CD4-positive, CD25-positive, alpha-beta regulatory T cell (primary cell): ENCODE measurements around the gene LRRC59. TPM values are rescaled to one million over a fixed set of nuclear protein-coding genes. Genes with fewer than 3 reads are reported as not detected.

Source experiments
- ATAC-seq, 2 donors: fragments of 150-1000 bp; cut with Tn5 transposase; one replicate each; pipeline ENCODE4 v1.10.0; 2021; ENCODE audit warnings: low read depth in 2 of 2, moderate number of reproducible peaks in 2 of 2, moderate library complexity in 1 of 2
- DNase-seq, 3 donors: peaks; one replicate each; pipeline versions ENCODE4 v3.0.0 to v3.0.0-alpha.2; 2012 to 2022; ENCODE audit warnings: mixed read lengths in 1 of 3
- H3K27ac ChIP-seq: one replicate; pipeline ENCODE4 v1.7.0; 2013; ENCODE audit warnings: mild to moderate bottlenecking, low read length; ENCODE audit not compliant: insufficient read depth, poor library complexity, severe bottlenecking
- H3K27me3 ChIP-seq: one replicate; pipeline ENCODE4 v1.7.0; 2013; ENCODE audit warnings: low read length; ENCODE audit not compliant: control insufficient read depth, insufficient read depth
- H3K36me3 ChIP-seq: one replicate; pipeline ENCODE4 v1.7.0; 2013; ENCODE audit warnings: mild to moderate bottlenecking, low read length, moderate library complexity; ENCODE audit not compliant: control insufficient read depth, insufficient read depth
- H3K4me1 ChIP-seq: 2 replicates; pipeline ENCODE4 v1.7.0; 2013; ENCODE audit warnings: mild to moderate bottlenecking, low read length; ENCODE audit not compliant: insufficient read depth, control insufficient read depth, poor library complexity, severe bottlenecking
- H3K4me3 ChIP-seq: one replicate; pipeline ENCODE4 v1.7.0; 2013; ENCODE audit warnings: low read depth, mild to moderate bottlenecking, low read length, moderate library complexity
- H3K9me3 ChIP-seq, 2 experiments: 1 replicate in 1 of 2; 2 replicates in 1 of 2; pipeline ENCODE4 v1.7.0; 2013; ENCODE audit warnings: low read length in 2 of 2, mild to moderate bottlenecking in 1 of 2, moderate library complexity in 1 of 2; ENCODE audit not compliant: control insufficient read depth in 2 of 2
- H3K27ac Mint-ChIP-seq, 3 donors: one replicate each; pipeline ENCODE4 v1.8.0; 2020 to 2022; ENCODE audit warnings: mild to moderate bottlenecking in 3 of 3, mixed read lengths in 3 of 3, moderate library complexity in 2 of 3
- H3K27me3 Mint-ChIP-seq: one replicate; pipeline ENCODE4 v1.8.0; 2022; ENCODE audit warnings: mild to moderate bottlenecking, mixed read lengths
- H3K36me3 Mint-ChIP-seq: one replicate; pipeline ENCODE4 v1.8.0; 2020; ENCODE audit warnings: mixed read lengths
- H3K4me1 Mint-ChIP-seq, 4 donors: one replicate each; pipeline ENCODE4 v1.8.0; 2020 to 2022; ENCODE audit warnings: mixed read lengths in 4 of 4, mild to moderate bottlenecking in 1 of 4
- H3K4me3 Mint-ChIP-seq, 4 donors: one replicate each; pipeline ENCODE4 v1.8.0; 2020 to 2022; ENCODE audit warnings: mild to moderate bottlenecking in 4 of 4, mixed read lengths in 4 of 4, moderate library complexity in 3 of 4
- H3K9me3 Mint-ChIP-seq, 7 donors: one replicate each; pipeline ENCODE4 v1.8.0; 2020 to 2022; ENCODE audit warnings: mixed read lengths in 7 of 7, mild to moderate bottlenecking in 3 of 7, moderate library complexity in 2 of 7
- polyA plus RNA-seq, 4 donors: library from polyadenylated mRNA; unstranded; fragments of 300-500 nt; fragmentation: Illumina TruSeq; gene quantifications; one replicate each; pipeline ENCODE4 v1.2.3, GENCODE V29; 2021
- total RNA-seq: library from RNA; stranded (reverse); gene quantifications from one replicate; pipeline ENCODE4 v1.2.3, GENCODE V29; 2022

Gene LRRC59
- total and polyA plus RNA-seq, 5 donors from 2014 or later, result 17.2 to 49.9 (median 21.2) TPM

DNA sequence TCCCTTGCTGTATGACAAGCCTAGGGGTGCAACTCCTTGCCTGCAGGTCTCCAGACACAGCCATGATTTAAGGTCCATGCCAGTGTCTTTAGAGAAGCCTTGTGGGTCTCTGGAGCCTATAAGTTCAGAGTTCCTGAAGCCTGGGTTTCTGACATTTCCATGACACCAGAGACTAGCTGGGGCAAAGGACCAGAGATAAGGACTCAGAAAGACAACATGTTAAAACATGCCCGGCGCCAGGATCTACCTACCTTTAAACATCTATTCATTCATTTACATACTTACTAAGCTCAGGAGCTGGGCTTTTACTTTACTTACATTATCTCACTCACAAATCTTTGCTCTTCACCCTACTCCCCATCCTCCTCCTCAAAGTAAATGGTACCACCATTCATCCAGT lies 25.8 kb downstream of the LRRC59 start:
- DNase-seq, result no peak
- H3K4me1 ChIP-seq, result peaks cover 21% of the 10 kb centered on the region
- H3K27me3 Mint-ChIP-seq, result no peaks in the 10 kb centered on the region
- H3K27ac ChIP-seq, result no peak overlapping the region
- peaks cover 37% of the 10 kb centered on the region for H3K36me3 Mint-ChIP-seq
- H3K27ac Mint-ChIP-seq, result peak overlapping the region in 2 of 3 donors; percentile 52 to 72
- no peaks in the 10 kb centered on the region for H3K9me3 ChIP-seq
- H3K27me3 ChIP-seq, result no peaks in the 10 kb centered on the region
- peaks cover 39% of the 10 kb centered on the region for H3K36me3 ChIP-seq
- peaks cover 14 to 32% (median 23%) of the 10 kb centered on the region in 4 donors for H3K4me1 Mint-ChIP-seq
- H3K4me3 Mint-ChIP-seq, result peak overlapping the region; percentile 92 to 100 (median 96)
- peak overlapping the region; percentile 1 for H3K4me3 ChIP-seq
- ATAC-seq, result no peak
- H3K9me3 Mint-ChIP-seq, result no peaks in the 10 kb centered on the region

DNA sequence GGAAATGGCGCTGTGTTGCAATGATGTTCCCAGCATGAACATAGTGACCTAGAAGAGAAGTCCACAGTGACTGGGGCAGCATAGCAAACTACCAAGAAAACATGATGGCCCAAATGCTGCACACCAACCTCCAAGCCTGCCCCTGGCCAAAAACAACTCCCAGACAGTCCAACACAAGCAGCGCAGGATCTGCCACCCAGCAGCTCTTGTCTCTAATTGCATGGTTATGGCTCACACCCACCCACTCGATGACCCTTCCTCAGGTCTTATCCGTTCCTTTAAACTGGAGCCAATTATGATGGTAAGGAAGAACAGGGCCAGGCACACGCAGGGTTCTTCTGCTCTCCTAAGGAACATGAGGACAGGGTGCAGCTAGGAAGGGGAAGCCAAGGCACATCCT lies 27.3 kb downstream of the LRRC59 start:
- Mint-ChIP-seq H3K4me3 (peak overlapping the region in 2 of 4 donors; percentile 27 to 59), H3K36me3 (peaks cover 43% of the 10 kb centered on the region), H3K4me1 (peaks cover 14 to 34% (median 23%) of the 10 kb centered on the region in 4 donors), H3K27me3 (no peaks in the 10 kb centered on the region), H3K27ac (no peak overlapping the region), H3K9me3 (no peaks in the 10 kb centered on the region)
- ATAC-seq (no peak), DNase-seq (no peak)
- Histone ChIP-seq H3K27me3 (no peaks in the 10 kb centered on the region), H3K4me3 (no peak overlapping the region), H3K4me1 (peaks cover 21% of the 10 kb centered on the region), H3K9me3 (no peaks in the 10 kb centered on the region), H3K27ac (no peak overlapping the region), H3K36me3 (peaks cover 50% of the 10 kb centered on the region)

DNA sequence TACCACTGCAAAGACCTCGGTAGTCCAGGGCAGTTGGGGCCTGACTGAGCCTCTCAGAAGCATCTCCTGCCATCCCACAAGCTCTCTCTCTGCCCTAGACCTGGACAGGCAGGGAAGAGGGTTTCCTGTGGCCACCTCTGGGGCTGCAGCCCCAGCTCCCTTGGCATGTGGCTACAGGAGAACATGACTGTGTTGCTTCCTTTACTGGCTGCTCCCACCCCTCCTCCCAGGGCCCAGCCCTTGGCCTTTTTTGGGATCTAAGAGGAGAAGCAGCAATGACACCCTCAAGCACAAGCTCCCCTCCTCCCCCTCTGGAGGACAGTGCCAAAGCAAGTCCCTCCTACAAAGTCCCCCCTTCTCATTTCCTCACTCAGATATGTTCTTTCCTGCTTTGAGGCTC lies 29.9 kb downstream of the LRRC59 start:
- no peaks in the 10 kb centered on the region for H3K27me3 Mint-ChIP-seq
- H3K9me3 ChIP-seq, result no peaks in the 10 kb centered on the region
- peak overlapping the region in 1 of 3 donors; percentile 60 for H3K27ac Mint-ChIP-seq
- no peaks in the 10 kb centered on the region for H3K9me3 Mint-ChIP-seq
- H3K4me3 Mint-ChIP-seq, result no peak overlapping the region
- peaks cover 54% of the 10 kb centered on the region for H3K36me3 ChIP-seq
- no peak for DNase-seq
- no peaks in the 10 kb centered on the region for H3K27me3 ChIP-seq
- H3K27ac ChIP-seq, result no peak overlapping the region
- H3K36me3 Mint-ChIP-seq, result peaks cover 43% of the 10 kb centered on the region
- H3K4me1 Mint-ChIP-seq, result peaks cover 7 to 25% (median 19%) of the 10 kb centered on the region in 4 donors
- no peak for ATAC-seq
- peaks cover 16% of the 10 kb centered on the region for H3K4me1 ChIP-seq
- H3K4me3 ChIP-seq, result no peak overlapping the region

DNA sequence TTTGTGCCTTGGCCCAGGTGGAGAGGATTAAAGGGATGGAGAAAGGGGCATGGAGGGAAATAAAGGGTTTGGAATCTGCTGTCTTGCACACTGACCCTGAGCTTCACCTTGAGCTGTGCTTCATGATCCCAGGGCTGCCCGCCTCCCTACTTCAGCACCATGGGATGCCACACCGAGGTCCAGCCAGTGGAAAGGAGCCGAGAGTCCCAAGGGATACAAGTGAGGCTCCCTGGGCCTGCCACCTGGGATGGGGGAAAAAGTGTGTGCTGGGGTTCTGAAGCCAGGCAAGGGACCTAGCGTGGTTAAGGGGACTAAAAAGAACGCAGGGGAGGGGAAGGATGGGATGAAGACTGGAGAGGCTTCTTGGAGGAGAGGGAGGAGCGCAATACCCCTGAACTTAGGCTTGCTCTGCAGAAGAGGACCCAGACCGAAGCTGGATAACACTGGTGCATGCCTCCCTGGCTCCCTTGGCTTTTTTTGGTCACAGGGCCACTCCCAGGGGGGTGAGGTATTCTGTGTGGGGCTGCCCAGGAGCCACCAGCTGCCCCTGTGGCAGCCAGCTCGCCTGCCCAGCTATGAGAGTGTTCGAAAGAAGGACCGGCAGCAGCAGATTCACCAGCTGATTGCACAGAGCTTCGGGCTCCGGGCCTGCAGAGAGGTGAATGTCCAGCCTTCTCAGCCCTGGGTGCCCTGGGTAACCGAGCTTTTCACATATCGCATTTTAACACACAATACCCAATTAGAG lies 31.5 kb downstream of the LRRC59 start:
- Mint-ChIP-seq H3K27me3 (no peaks in the 10 kb centered on the region), H3K4me1 (peaks cover 11 to 18% (median 15%) of the 10 kb centered on the region in 4 donors), H3K9me3 (no peaks in the 10 kb centered on the region), H3K36me3 (peaks cover 35% of the 10 kb centered on the region), H3K4me3 (no peak overlapping the region), H3K27ac (no peak overlapping the region)
- H3K27ac ChIP-seq, result no peak overlapping the region
- H3K4me1 ChIP-seq, result peaks cover 7% of the 10 kb centered on the region
- H3K36me3 ChIP-seq, result peaks cover 54% of the 10 kb centered on the region
- no peak for ATAC-seq
- no peaks in the 10 kb centered on the region for H3K27me3 ChIP-seq
- H3K4me3 ChIP-seq, result no peak overlapping the region
- no peaks in the 10 kb centered on the region for H3K9me3 ChIP-seq
- DNase-seq, result no peak

DNA sequence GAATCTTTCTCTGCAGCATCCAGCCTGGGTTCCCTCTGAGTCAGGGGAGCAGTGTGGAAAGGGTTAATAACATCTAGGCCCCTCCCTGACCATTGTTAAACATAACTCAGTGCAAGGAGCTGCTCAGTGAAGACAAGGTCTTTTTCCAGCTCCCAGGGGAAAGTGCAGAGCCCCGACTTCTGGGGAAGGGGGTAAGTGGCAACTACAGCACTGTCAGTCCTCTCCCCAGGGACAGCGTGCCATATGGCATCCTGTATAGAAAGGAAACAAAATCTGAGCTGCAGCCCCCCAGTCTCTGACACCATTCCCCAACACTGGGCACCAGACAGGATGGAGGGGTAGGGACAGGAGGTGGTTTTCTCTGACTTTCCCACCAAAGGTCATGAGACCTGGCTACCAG lies 32.2 kb downstream of the LRRC59 start:
- H3K27ac ChIP-seq, result no peak overlapping the region
- peaks cover 7% of the 10 kb centered on the region for H3K4me1 ChIP-seq
- H3K27ac Mint-ChIP-seq, result no peak overlapping the region
- H3K9me3 Mint-ChIP-seq, result no peaks in the 10 kb centered on the region
- H3K36me3 Mint-ChIP-seq, result peaks cover 31% of the 10 kb centered on the region
- DNase-seq (no peak), ATAC-seq (no peak)
- H3K4me3 ChIP-seq, result no peak overlapping the region
- H3K4me3 Mint-ChIP-seq, result no peak overlapping the region
- H3K36me3 ChIP-seq, result peaks cover 49% of the 10 kb centered on the region
- no peaks in the 10 kb centered on the region for H3K9me3 ChIP-seq
- H3K27me3 Mint-ChIP-seq, result no peaks in the 10 kb centered on the region
- no peaks in the 10 kb centered on the region for H3K27me3 ChIP-seq
- H3K4me1 Mint-ChIP-seq, result peaks cover 11 to 15% (median 14%) of the 10 kb centered on the region in 4 donors

DNA sequence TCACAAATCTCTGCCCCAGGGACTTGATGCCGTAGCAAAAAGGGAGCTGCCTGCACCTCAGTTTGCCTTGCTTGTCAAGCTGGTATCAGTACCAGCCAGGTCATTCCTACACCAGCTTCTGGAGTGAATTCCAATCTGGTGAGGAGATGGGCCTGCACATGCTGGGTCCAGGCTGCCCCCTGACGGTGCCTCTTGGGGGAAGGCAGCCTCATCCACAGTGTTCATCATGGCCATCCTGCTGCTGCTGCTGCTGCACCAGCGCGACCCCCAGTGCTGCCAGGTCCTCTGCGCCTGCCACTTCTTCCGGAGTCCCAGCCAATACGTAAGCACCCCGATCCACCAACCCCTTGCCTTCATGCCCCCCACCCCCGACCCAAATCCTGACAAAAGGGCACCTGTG lies 32.6 kb downstream of the LRRC59 start:
- peaks cover 26% of the 10 kb centered on the region for H3K36me3 Mint-ChIP-seq
- Histone ChIP-seq H3K36me3 (peaks cover 45% of the 10 kb centered on the region), H3K27me3 (no peaks in the 10 kb centered on the region), H3K4me3 (no peak overlapping the region), H3K27ac (no peak overlapping the region), H3K4me1 (peaks cover 7% of the 10 kb centered on the region), H3K9me3 (no peaks in the 10 kb centered on the region)
- no peaks in the 10 kb centered on the region for H3K9me3 Mint-ChIP-seq
- H3K27me3 Mint-ChIP-seq, result no peaks in the 10 kb centered on the region
- no peak overlapping the region for H3K4me3 Mint-ChIP-seq
- DNase-seq (no peak), ATAC-seq (no peak)
- peaks cover 11 to 15% (median 14%) of the 10 kb centered on the region in 4 donors for H3K4me1 Mint-ChIP-seq
- no peak overlapping the region for H3K27ac Mint-ChIP-seq

DNA sequence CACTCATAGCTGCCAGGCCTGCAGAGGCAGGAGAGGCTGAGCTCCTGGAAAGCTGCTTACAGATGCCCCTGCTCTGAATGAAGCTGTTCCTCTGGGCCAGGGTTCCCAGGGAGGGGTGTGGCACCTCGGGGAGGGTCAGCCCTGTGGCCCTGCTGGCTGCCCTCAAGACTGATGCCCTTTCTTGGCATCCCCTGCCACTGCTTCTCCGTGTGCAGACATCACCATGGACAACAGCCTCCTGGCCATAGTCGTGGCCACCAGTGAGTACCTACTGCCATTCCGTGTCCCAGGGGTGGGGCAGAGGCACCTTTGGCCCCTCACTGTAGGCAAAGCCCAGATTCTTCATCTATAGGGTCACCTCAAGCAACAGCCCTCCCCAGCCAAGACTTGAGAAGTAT lies 33.3 kb downstream of the LRRC59 start:
- ATAC-seq (no peak), DNase-seq (no peak)
- no peaks in the 10 kb centered on the region for H3K27me3 ChIP-seq
- Mint-ChIP-seq H3K9me3 (no peaks in the 10 kb centered on the region), H3K36me3 (peaks cover 20% of the 10 kb centered on the region), H3K4me3 (no peak overlapping the region), H3K27me3 (no peaks in the 10 kb centered on the region), H3K4me1 (peaks cover 11 to 15% (median 13%) of the 10 kb centered on the region in 4 donors), H3K27ac (no peak overlapping the region)
- H3K27ac ChIP-seq, result no peak overlapping the region
- no peaks in the 10 kb centered on the region for H3K9me3 ChIP-seq
- H3K4me1 ChIP-seq, result peaks cover 7% of the 10 kb centered on the region
- H3K4me3 ChIP-seq, result no peak overlapping the region
- H3K36me3 ChIP-seq, result peaks cover 46% of the 10 kb centered on the region
